ENCODE results near the gene PAK1. TPM values are rescaled to one million over a fixed set of nuclear protein-coding genes. Genes with fewer than 3 reads are reported as not detected.
"Not testable (repeated sequence)": the region's sequence is repeated elsewhere in the genome, so short reads cannot be mapped to it uniquely, and the experiment has no call there.

PAK1 gene
- total RNA-seq, 3 donors from 2014 or later (not counting 1 experiment from before 2014, with no cell fraction given), result 18.8 to 27.3 (median 20.4) TPM

GRCh38 chr11:77386178-77386577 is 87.7 kb downstream of the PAK1 start:
- Mint-ChIP-seq H3K36me3 (no peaks in the 10 kb centered on the region), H3K4me3 (no peak overlapping the region), H3K27ac (no peak overlapping the region), H3K4me1 (peaks cover 0 to 9% of the 10 kb centered on the region in 2 donors), H3K9me3 (no peaks in the 10 kb centered on the region), H3K27me3 (ENCODE audit: low read depth in 2 of 2) (no peaks in the 10 kb centered on the region)
- intact Hi-C loops (cut with micrococcal nuclease), result no loop called here
- Histone ChIP-seq H3K9me3 (ENCODE audit: control insufficient read depth, insufficient read depth, low read length) (no peaks in the 10 kb centered on the region), H3K27ac (ENCODE audit: low read length) (no peak overlapping the region), H3K4me3 (ENCODE audit: low read length) (no peak overlapping the region), H3K36me3 (ENCODE audit: control insufficient read depth, insufficient read depth, low read length) (no peaks in the 10 kb centered on the region), H3K4me1 (ENCODE audit: control insufficient read depth, insufficient read depth, low read length) (no peaks in the 10 kb centered on the region), H3K27me3 (ENCODE audit: control insufficient read depth, insufficient read depth, low read length) (no peaks in the 10 kb centered on the region)
- WGBS (ENCODE audit: insufficient coverage), result 83% methylated on average over 1 of the region's 1 CpG
- ATAC-seq, result no peak
- no peak for TF ChIP-seq CTCF (IDR thresholded peaks at IDR 0.05)
- DNase-seq, result no peak

- H3K4me1 ChIP-seq (ENCODE audit: control insufficient read depth, insufficient read depth, low read length); H3K36me3 ChIP-seq (ENCODE audit: control insufficient read depth, insufficient read depth, low read length); H3K9me3 Mint-ChIP-seq; DNase-seq; H3K27me3 Mint-ChIP-seq (ENCODE audit: low read depth in 2 of 2); ATAC-seq; H3K36me3 Mint-ChIP-seq; H3K27me3 ChIP-seq (ENCODE audit: control insufficient read depth, insufficient read depth, low read length); H3K4me1 Mint-ChIP-seq; H3K4me3 ChIP-seq (ENCODE audit: low read length); intact Hi-C loops (cut with micrococcal nuclease); H3K9me3 ChIP-seq (ENCODE audit: control insufficient read depth, insufficient read depth, low read length); H3K27ac Mint-ChIP-seq; H3K4me3 Mint-ChIP-seq; H3K27ac ChIP-seq (ENCODE audit: low read length): not testable (repeated sequence)
- WGBS (ENCODE audit: insufficient coverage), result 89% methylated on average over 7 of the region's 8 CpGs
Measured at GRCh38 chr11:77385255-77385771, 88.6 kb downstream of the PAK1 start.

GRCh38 chr11:77384571-77384970 is 89.3 kb downstream of the PAK1 start:
- Histone ChIP-seq H3K27me3 (ENCODE audit: control insufficient read depth, insufficient read depth, low read length) (no peaks in the 10 kb centered on the region), H3K27ac (ENCODE audit: low read length) (no peak overlapping the region), H3K36me3 (ENCODE audit: control insufficient read depth, insufficient read depth, low read length) (no peaks in the 10 kb centered on the region), H3K9me3 (ENCODE audit: control insufficient read depth, insufficient read depth, low read length) (no peaks in the 10 kb centered on the region), H3K4me3 (ENCODE audit: low read length) (no peak overlapping the region), H3K4me1 (ENCODE audit: control insufficient read depth, insufficient read depth, low read length) (no peaks in the 10 kb centered on the region)
- H3K27me3 Mint-ChIP-seq (ENCODE audit: low read depth in 2 of 2), result no peaks in the 10 kb centered on the region
- DNase-seq, result no peak
- 58% methylated on average over 1 of the region's 2 CpGs for WGBS (ENCODE audit: insufficient coverage)
- peaks cover 0 to 9% of the 10 kb centered on the region in 2 donors for H3K4me1 Mint-ChIP-seq
- no peak overlapping the region for H3K27ac Mint-ChIP-seq
- H3K9me3 Mint-ChIP-seq, result no peaks in the 10 kb centered on the region
- no peak for ATAC-seq
- H3K4me3 Mint-ChIP-seq, result no peak overlapping the region
- intact Hi-C loops (cut with micrococcal nuclease), result no loop called here
- TF ChIP-seq CTCF (IDR thresholded peaks at IDR 0.05), result no peak
- no peaks in the 10 kb centered on the region for H3K36me3 Mint-ChIP-seq

GRCh38 chr11:77383349-77383748 is 90.5 kb downstream of the PAK1 start:
- H3K27ac ChIP-seq (ENCODE audit: low read length); H3K4me1 ChIP-seq (ENCODE audit: control insufficient read depth, insufficient read depth, low read length); H3K9me3 ChIP-seq (ENCODE audit: control insufficient read depth, insufficient read depth, low read length); intact Hi-C loops (cut with micrococcal nuclease); H3K4me3 Mint-ChIP-seq; H3K36me3 ChIP-seq (ENCODE audit: control insufficient read depth, insufficient read depth, low read length); H3K27me3 ChIP-seq (ENCODE audit: control insufficient read depth, insufficient read depth, low read length); DNase-seq; H3K9me3 Mint-ChIP-seq; H3K36me3 Mint-ChIP-seq; H3K4me3 ChIP-seq (ENCODE audit: low read length); ATAC-seq; H3K4me1 Mint-ChIP-seq; H3K27ac Mint-ChIP-seq; H3K27me3 Mint-ChIP-seq (ENCODE audit: low read depth in 2 of 2): not testable (repeated sequence)
- WGBS (ENCODE audit: insufficient coverage), result 97% methylated on average over 7 of the region's 7 CpGs

Data from natural killer cell (primary cell).